HAP-1 (cell line): Measurements from ENCODE around the gene COL11A1.
"Not testable (repeated sequence)": the region's sequence is repeated elsewhere in the genome, so short reads cannot be mapped to it uniquely, and the experiment has no call there.

Experiments used
- DNase-seq, 2 experiments: peaks; one replicate each; pipeline ENCODE4 v3.0.0-alpha.2; 2016 to 2020; ENCODE audit warnings: low spot score in 2 of 2
- H3K27me3 ChIP-seq: fragments of 250-450 bp; sonication (Bioruptor Pico); 2 replicates; pipeline ENCODE4 v1.5.1; 2020; ENCODE audit warnings: low read depth, mild to moderate bottlenecking, moderate library complexity
- H3K36me3 ChIP-seq: fragments of 250-450 bp; sonication (Bioruptor Pico); replicated peaks from 2 replicates; pipeline ENCODE4 v1.5.1; 2020; ENCODE audit warnings: mild to moderate bottlenecking
- H3K4me1 ChIP-seq: fragments of 250-450 bp; sonication (Bioruptor Pico); 2 replicates; pipeline ENCODE4 v1.5.1; 2020; ENCODE audit warnings: mild to moderate bottlenecking
- H3K4me3 ChIP-seq: fragments of 250-450 bp; sonication (Bioruptor Pico); 2 replicates; pipeline ENCODE4 v1.5.1; 2020; ENCODE audit warnings: mild to moderate bottlenecking, moderate library complexity
- H3K9me3 ChIP-seq: fragments of 250-450 bp; sonication (Bioruptor Pico); 2 replicates; pipeline ENCODE4 v1.5.1; 2020; ENCODE audit warnings: mild to moderate bottlenecking, moderate library complexity
- in situ Hi-C: fragments of 300-500 bp; cut with MboI; formaldehyde crosslinking; loops from 3 replicates; pipeline ENCODE4 v1.14.3; 2020; ENCODE audit warnings: low sequenced_read_pairs, inconsistent platforms, mixed read lengths

Gene COL11A1

GRCh38 chr1:102937401-102937800, 170.9 kb downstream of the COL11A1 start:
- no peak for DNase-seq
- no peaks in the 10 kb centered on the region for H3K36me3 ChIP-seq
- in situ Hi-C loops = no loop called here

GRCh38 chr1:102933362-102933761, 175.0 kb downstream of the COL11A1 start:
- H3K9me3 ChIP-seq, H3K4me1 ChIP-seq, DNase-seq, H3K36me3 ChIP-seq, H3K27me3 ChIP-seq, H3K4me3 ChIP-seq, in situ Hi-C loops: not testable (repeated sequence)

More at GRCh38 chr1:102937401-102937800, 170.9 kb downstream of the COL11A1 start:
- Histone ChIP-seq H3K27me3 (no peaks in the 10 kb centered on the region), H3K4me1 (no peaks in the 10 kb centered on the region), H3K4me3 (no peak overlapping the region), H3K9me3 (no peaks in the 10 kb centered on the region)

- H3K36me3 ChIP-seq = no peaks in the 10 kb centered on the region
- no peak overlapping the region for H3K4me3 ChIP-seq
- in situ Hi-C loops = no loop called here
- DNase-seq = no peak
- no peaks in the 10 kb centered on the region; the same call in 1 of the 2 replicates for H3K4me1 ChIP-seq
- no peaks in the 10 kb centered on the region for H3K27me3 ChIP-seq
- H3K9me3 ChIP-seq = no peaks in the 10 kb centered on the region
Measured at GRCh38 chr1:102919659-102920058, 188.7 kb downstream of the COL11A1 start.

GRCh38 chr1:102901996-102902395, 206.3 kb downstream of the COL11A1 start:
- Histone ChIP-seq H3K27me3 (no peaks in the 10 kb centered on the region), H3K4me1 (no peaks in the 10 kb centered on the region; the same call in 1 of the 2 replicates), H3K4me3 (no peak overlapping the region), H3K9me3 (no peaks in the 10 kb centered on the region), H3K36me3 (no peaks in the 10 kb centered on the region)
- in situ Hi-C loops = no loop called here
- DNase-seq = no peak

- no peak for DNase-seq
- H3K27me3 ChIP-seq = no peaks in the 10 kb centered on the region
- H3K4me3 ChIP-seq = no peak overlapping the region
Measured at GRCh38 chr1:102899935-102900334, 208.4 kb downstream of the COL11A1 start.

GRCh38 chr1:102897557-102897956, 210.8 kb downstream of the COL11A1 start:
- no peaks in the 10 kb centered on the region for H3K27me3 ChIP-seq
- no peaks in the 10 kb centered on the region for H3K9me3 ChIP-seq
- H3K36me3 ChIP-seq = no peaks in the 10 kb centered on the region
- DNase-seq = no peak
- in situ Hi-C loops = no loop called here
- H3K4me1 ChIP-seq = no peaks in the 10 kb centered on the region; the same call in 1 of the 2 replicates
- H3K4me3 ChIP-seq = no peak overlapping the region

More at GRCh38 chr1:102899935-102900334, 208.4 kb downstream of the COL11A1 start:
- Histone ChIP-seq H3K36me3 (no peaks in the 10 kb centered on the region), H3K4me1 (no peaks in the 10 kb centered on the region; the same call in 1 of the 2 replicates), H3K9me3 (no peaks in the 10 kb centered on the region)
- in situ Hi-C loops = no loop called here

GRCh38 chr1:102896771-102897170, 211.6 kb downstream of the COL11A1 start:
- no peak for DNase-seq
- in situ Hi-C loops = no loop called here
- Histone ChIP-seq H3K4me1 (no peaks in the 10 kb centered on the region; the same call in 1 of the 2 replicates), H3K27me3 (no peaks in the 10 kb centered on the region), H3K9me3 (no peaks in the 10 kb centered on the region), H3K36me3 (no peaks in the 10 kb centered on the region), H3K4me3 (no peak overlapping the region)

GRCh38 chr1:102896286-102896685, 212.0 kb downstream of the COL11A1 start:
- Histone ChIP-seq H3K27me3 (no peaks in the 10 kb centered on the region), H3K4me1 (no peaks in the 10 kb centered on the region), H3K36me3 (no peaks in the 10 kb centered on the region), H3K4me3 (no peak overlapping the region), H3K9me3 (no peaks in the 10 kb centered on the region)
- no peak for DNase-seq
- in situ Hi-C loops = no loop called here

- DNase-seq = no peak
- no peaks in the 10 kb centered on the region for H3K36me3 ChIP-seq
- no peaks in the 10 kb centered on the region for H3K9me3 ChIP-seq
- no peak overlapping the region for H3K4me3 ChIP-seq
- no peaks in the 10 kb centered on the region for H3K27me3 ChIP-seq
- in situ Hi-C loops = no loop called here
- H3K4me1 ChIP-seq = no peaks in the 10 kb centered on the region
Measured at GRCh38 chr1:102891868-102892625, 216.3 kb downstream of the COL11A1 start.

- Histone ChIP-seq H3K4me3 (no peak overlapping the region), H3K36me3 (no peaks in the 10 kb centered on the region), H3K27me3 (no peaks in the 10 kb centered on the region), H3K4me1 (no peaks in the 10 kb centered on the region), H3K9me3 (no peaks in the 10 kb centered on the region)
- in situ Hi-C loops = no loop called here
- DNase-seq = no peak
Measured at GRCh38 chr1:102886638-102887037, 221.7 kb downstream of the COL11A1 start.

GRCh38 chr1:102884238-102884637, 224.1 kb downstream of the COL11A1 start:
- Histone ChIP-seq H3K27me3 (no peaks in the 10 kb centered on the region), H3K4me1 (no peaks in the 10 kb centered on the region), H3K9me3 (no peaks in the 10 kb centered on the region), H3K4me3 (no peak overlapping the region), H3K36me3 (no peaks in the 10 kb centered on the region)
- in situ Hi-C loops = no loop called here
- DNase-seq = no peak

GRCh38 chr1:102879439-102879993, 228.8 kb downstream of the COL11A1 start:
- Histone ChIP-seq H3K4me1 (peaks cover 3% of the 10 kb centered on the region), H3K36me3 (no peaks in the 10 kb centered on the region), H3K27me3 (no peaks in the 10 kb centered on the region), H3K9me3 (no peaks in the 10 kb centered on the region), H3K4me3 (no peak overlapping the region)
- in situ Hi-C loops = no loop called here
- no peak for DNase-seq

- H3K4me3 ChIP-seq = no peak overlapping the region
- H3K4me1 ChIP-seq = peaks cover 22% of the 10 kb centered on the region
- no peaks in the 10 kb centered on the region for H3K27me3 ChIP-seq
- H3K9me3 ChIP-seq = peaks cover 3% of the 10 kb centered on the region; the same call in 1 of the 2 replicates
- in situ Hi-C loops = no loop called here
- H3K36me3 ChIP-seq = no peaks in the 10 kb centered on the region
- DNase-seq = no peak
Measured at GRCh38 chr1:102875756-102876155, 232.6 kb downstream of the COL11A1 start.

- peaks cover 3% of the 10 kb centered on the region; the same call in 1 of the 2 replicates for H3K9me3 ChIP-seq
- peaks cover 22% of the 10 kb centered on the region for H3K4me1 ChIP-seq
- no peak overlapping the region for H3K4me3 ChIP-seq
- H3K36me3 ChIP-seq = no peaks in the 10 kb centered on the region
- peak; percentile 86 for DNase-seq
- in situ Hi-C loops = no loop called here
- no peaks in the 10 kb centered on the region for H3K27me3 ChIP-seq
Measured at GRCh38 chr1:102872526-102872925, 235.8 kb downstream of the COL11A1 start.
